ENCODE data around the gene TBC1D25.

Gene TBC1D25

GRCh38 chrX:48539345-48540027 is at the start of gene TBC1D25:
TBC1D25 (plus strand) TSS chrX:48539714; CDS start chrX:48539798, 84 bp downstream.
- Mint-ChIP-seq H3K27me3 (no peaks in the 10 kb centered on the region), H3K9me3 (ENCODE audit: low read depth) (no peaks in the 10 kb centered on the region), H3K27ac (peak within 1 kb of the TSS; percentile 96), H3K4me3 (peak within 1 kb of the TSS; percentile 97), H3K4me1 (ENCODE audit: low read depth) (peaks cover 17% of the 10 kb centered on the region), H3K36me3 (peaks cover 4% of the 10 kb centered on the region)

GRCh38 chrX:48489892-48490291 is 49.6 kb upstream of the TBC1D25 start:
- H3K27ac Mint-ChIP-seq, result no peak overlapping the region
- no peaks in the 10 kb centered on the region for H3K36me3 Mint-ChIP-seq
- H3K27me3 Mint-ChIP-seq, result no peaks in the 10 kb centered on the region
- no peaks in the 10 kb centered on the region for H3K9me3 Mint-ChIP-seq (ENCODE audit: low read depth)
- H3K4me3 Mint-ChIP-seq, result no peak overlapping the region
- no peaks in the 10 kb centered on the region for H3K4me1 Mint-ChIP-seq (ENCODE audit: low read depth)

DNA sequence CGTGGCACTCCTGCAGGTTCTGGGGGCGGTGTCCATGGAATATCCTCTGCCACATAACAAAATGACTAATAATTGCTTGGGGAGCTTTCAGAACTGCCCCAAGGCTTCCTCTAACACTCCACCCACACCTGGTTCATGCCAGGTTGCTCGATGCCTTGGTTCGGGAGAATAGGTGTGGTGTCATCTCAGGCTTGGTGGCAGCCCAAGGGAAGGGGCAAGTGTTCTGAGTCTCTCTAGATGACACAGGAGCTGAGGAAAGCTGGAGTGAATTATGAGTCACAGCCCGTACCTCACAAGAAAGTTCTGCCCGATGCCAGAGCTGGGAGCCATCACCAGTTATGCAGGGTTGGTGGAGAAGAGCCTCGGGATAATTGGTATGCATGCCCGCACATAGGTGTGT is 48.9 kb upstream of the TBC1D25 start:
- no peak overlapping the region for H3K4me3 Mint-ChIP-seq
- no peaks in the 10 kb centered on the region for H3K36me3 Mint-ChIP-seq
- H3K9me3 Mint-ChIP-seq (ENCODE audit: low read depth), result no peaks in the 10 kb centered on the region
- H3K4me1 Mint-ChIP-seq (ENCODE audit: low read depth), result no peaks in the 10 kb centered on the region
- H3K27ac Mint-ChIP-seq, result no peak overlapping the region
- no peaks in the 10 kb centered on the region for H3K27me3 Mint-ChIP-seq

- Mint-ChIP-seq H3K36me3 (no peaks in the 10 kb centered on the region), H3K27ac (no peak overlapping the region), H3K9me3 (ENCODE audit: low read depth) (no peaks in the 10 kb centered on the region), H3K4me1 (ENCODE audit: low read depth) (no peaks in the 10 kb centered on the region), H3K4me3 (no peak overlapping the region), H3K27me3 (no peaks in the 10 kb centered on the region)
Observed at GRCh38 chrX:48491809-48492208, 47.7 kb upstream of the TBC1D25 start.

- no peaks in the 10 kb centered on the region for H3K27me3 Mint-ChIP-seq
- no peak overlapping the region for H3K4me3 Mint-ChIP-seq
- no peaks in the 10 kb centered on the region for H3K9me3 Mint-ChIP-seq (ENCODE audit: low read depth)
- no peak overlapping the region for H3K27ac Mint-ChIP-seq
- no peaks in the 10 kb centered on the region for H3K4me1 Mint-ChIP-seq (ENCODE audit: low read depth)
- H3K36me3 Mint-ChIP-seq, result no peaks in the 10 kb centered on the region
Observed at GRCh38 chrX:48492293-48492910, 47.1 kb upstream of the TBC1D25 start.

DNA sequence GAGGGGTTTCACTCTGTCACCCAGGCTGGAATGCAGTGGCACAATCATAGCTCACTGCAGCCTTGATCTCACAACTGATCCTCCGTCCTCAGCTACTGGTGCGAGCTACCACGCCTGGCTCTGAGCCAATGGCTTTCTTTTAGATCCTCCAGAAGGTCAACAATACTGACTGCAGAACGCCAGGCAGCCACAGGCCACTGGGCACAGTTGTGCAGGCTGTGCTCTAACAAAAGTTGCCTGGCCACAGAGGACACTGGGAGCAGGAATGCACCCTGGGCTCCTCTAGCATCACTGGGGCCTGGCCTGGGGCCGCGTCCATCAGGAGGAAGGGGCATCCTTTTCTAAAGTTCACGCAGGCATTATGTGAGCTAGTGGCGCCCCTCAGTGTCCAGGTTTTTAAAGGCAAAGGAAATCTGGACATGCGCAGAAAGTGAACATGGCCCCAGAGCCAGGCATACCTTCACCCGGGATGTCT is 45.6 kb upstream of the TBC1D25 start:
- H3K4me1 Mint-ChIP-seq (ENCODE audit: low read depth), result no peaks in the 10 kb centered on the region
- no peak overlapping the region for H3K27ac Mint-ChIP-seq
- no peak overlapping the region for H3K4me3 Mint-ChIP-seq
- no peaks in the 10 kb centered on the region for H3K27me3 Mint-ChIP-seq
- H3K9me3 Mint-ChIP-seq (ENCODE audit: low read depth), result no peaks in the 10 kb centered on the region
- H3K36me3 Mint-ChIP-seq, result no peaks in the 10 kb centered on the region

- no peak overlapping the region for H3K27ac Mint-ChIP-seq
- no peaks in the 10 kb centered on the region for H3K9me3 Mint-ChIP-seq (ENCODE audit: low read depth)
- H3K36me3 Mint-ChIP-seq, result no peaks in the 10 kb centered on the region
- no peak overlapping the region for H3K4me3 Mint-ChIP-seq
- H3K4me1 Mint-ChIP-seq (ENCODE audit: low read depth), result no peaks in the 10 kb centered on the region
- no peaks in the 10 kb centered on the region for H3K27me3 Mint-ChIP-seq
Observed at GRCh38 chrX:48496660-48497059, 42.9 kb upstream of the TBC1D25 start.

DNA sequence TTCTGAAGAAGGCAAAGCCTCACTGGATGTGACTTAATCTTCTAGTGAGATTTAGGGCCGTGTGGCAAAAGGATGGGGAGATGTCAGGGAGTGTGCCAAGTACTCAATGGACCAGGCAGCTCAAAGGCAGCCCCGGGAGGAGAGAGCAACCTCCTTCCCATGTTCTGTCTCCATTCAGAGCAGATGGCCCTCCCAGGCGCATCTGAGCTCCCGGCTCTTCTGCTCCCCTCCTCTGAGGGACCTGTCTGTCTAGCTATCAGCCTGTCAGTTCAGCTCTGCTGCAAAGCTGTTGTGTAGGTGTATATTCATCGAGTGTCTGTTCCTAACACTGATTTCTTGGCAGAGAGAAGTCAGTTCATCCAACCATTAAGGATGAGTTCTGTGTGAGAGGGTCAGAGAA is 41.6 kb upstream of the TBC1D25 start:
- Mint-ChIP-seq H3K9me3 (ENCODE audit: low read depth) (no peaks in the 10 kb centered on the region), H3K36me3 (no peaks in the 10 kb centered on the region), H3K27ac (no peak overlapping the region), H3K4me3 (no peak overlapping the region), H3K27me3 (no peaks in the 10 kb centered on the region), H3K4me1 (ENCODE audit: low read depth) (no peaks in the 10 kb centered on the region)

GRCh38 chrX:48498374-48498809 is 41.1 kb upstream of the TBC1D25 start:
- Mint-ChIP-seq H3K4me1 (ENCODE audit: low read depth) (no peaks in the 10 kb centered on the region), H3K27ac (no peak overlapping the region), H3K4me3 (no peak overlapping the region), H3K27me3 (no peaks in the 10 kb centered on the region), H3K36me3 (no peaks in the 10 kb centered on the region), H3K9me3 (ENCODE audit: low read depth) (no peaks in the 10 kb centered on the region)

DNA sequence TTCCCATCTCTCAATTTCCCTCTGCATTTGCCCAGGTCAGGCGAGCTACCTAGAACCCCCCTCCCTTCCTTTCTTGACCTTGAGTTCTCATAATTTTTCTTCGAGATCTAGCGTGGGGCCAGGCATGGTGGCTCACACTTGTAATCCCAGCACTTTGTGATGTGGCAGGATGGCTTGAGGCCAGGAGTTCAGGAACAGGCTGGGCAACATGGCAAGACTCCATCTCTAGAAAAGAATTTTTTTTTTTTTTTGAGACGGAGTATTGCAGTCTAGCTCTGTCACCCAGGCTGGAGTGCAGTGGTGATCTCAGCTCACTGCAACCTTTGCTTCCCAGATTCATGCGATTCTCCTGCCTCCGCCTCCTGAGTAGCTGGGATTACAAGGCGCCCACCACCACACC is 35.3 kb upstream of the TBC1D25 start:
- Mint-ChIP-seq H3K4me3 (no peak overlapping the region), H3K36me3 (no peaks in the 10 kb centered on the region), H3K27me3 (no peaks in the 10 kb centered on the region), H3K27ac (no peak overlapping the region), H3K9me3 (ENCODE audit: low read depth) (no peaks in the 10 kb centered on the region), H3K4me1 (ENCODE audit: low read depth) (peaks cover 6% of the 10 kb centered on the region)

GRCh38 chrX:48505481-48505880 is 34.0 kb upstream of the TBC1D25 start:
- Mint-ChIP-seq H3K36me3 (no peaks in the 10 kb centered on the region), H3K27me3 (no peaks in the 10 kb centered on the region), H3K4me1 (ENCODE audit: low read depth) (peaks cover 13% of the 10 kb centered on the region), H3K9me3 (ENCODE audit: low read depth) (no peaks in the 10 kb centered on the region), H3K4me3 (no peak overlapping the region), H3K27ac (no peak overlapping the region)

DNA sequence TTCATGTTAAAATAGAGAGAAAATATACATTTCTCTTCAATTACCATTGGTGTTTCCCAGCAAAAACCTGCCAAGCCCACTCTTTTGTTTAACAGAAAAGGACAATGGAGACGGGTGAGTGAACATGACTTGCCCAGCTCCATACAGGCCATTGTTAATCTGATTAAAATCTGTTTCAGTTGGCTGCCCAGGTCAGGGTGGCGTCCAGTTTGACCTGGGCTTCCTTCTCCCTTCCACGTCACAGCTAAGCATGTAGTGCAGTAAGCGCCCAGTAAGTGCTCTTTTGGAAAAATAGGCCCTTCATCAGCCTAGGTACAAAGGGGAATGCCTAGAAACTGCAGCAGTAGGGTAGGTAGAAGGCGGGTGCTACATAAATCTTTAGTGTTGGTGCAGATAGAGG is 32.3 kb upstream of the TBC1D25 start:
- no peak overlapping the region for H3K27ac Mint-ChIP-seq
- H3K9me3 Mint-ChIP-seq (ENCODE audit: low read depth), result no peaks in the 10 kb centered on the region
- no peak overlapping the region for H3K4me3 Mint-ChIP-seq
- peaks cover 2% of the 10 kb centered on the region for H3K36me3 Mint-ChIP-seq
- peaks cover 22% of the 10 kb centered on the region for H3K4me1 Mint-ChIP-seq (ENCODE audit: low read depth)
- H3K27me3 Mint-ChIP-seq, result no peaks in the 10 kb centered on the region

GRCh38 chrX:48508400-48509244 is 30.9 kb upstream of the TBC1D25 start, which contains the start of gene PORCN:
PORCN (plus strand) TSS chrX:48508992; CDS start chrX:48509821, 829 bp downstream.
- Mint-ChIP-seq H3K27ac (peak within 1 kb of the TSS; percentile 89), H3K27me3 (no peaks in the 10 kb centered on the region), H3K4me3 (peak within 1 kb of the TSS; percentile 93), H3K4me1 (ENCODE audit: low read depth) (peaks cover 22% of the 10 kb centered on the region), H3K36me3 (peaks cover 2% of the 10 kb centered on the region), H3K9me3 (ENCODE audit: low read depth) (no peaks in the 10 kb centered on the region)

- Mint-ChIP-seq H3K27ac (peak overlapping the region; percentile 89), H3K27me3 (no peaks in the 10 kb centered on the region), H3K9me3 (ENCODE audit: low read depth) (no peaks in the 10 kb centered on the region), H3K4me3 (peak overlapping the region; percentile 93), H3K4me1 (ENCODE audit: low read depth) (peaks cover 22% of the 10 kb centered on the region), H3K36me3 (peaks cover 2% of the 10 kb centered on the region)
Observed at GRCh38 chrX:48509245-48509590, 30.3 kb upstream of the TBC1D25 start.

- Mint-ChIP-seq H3K4me1 (ENCODE audit: low read depth) (peaks cover 22% of the 10 kb centered on the region), H3K27me3 (no peaks in the 10 kb centered on the region), H3K4me3 (peak overlapping the region; percentile 93), H3K36me3 (peaks cover 2% of the 10 kb centered on the region), H3K9me3 (ENCODE audit: low read depth) (no peaks in the 10 kb centered on the region), H3K27ac (peak overlapping the region; percentile 89)
Observed at GRCh38 chrX:48509619-48510018, 29.9 kb upstream of the TBC1D25 start.

Measured in activated naive CD8-positive, alpha-beta T cell (primary cell).